H1 (cell line): Measurements from ENCODE around the gene ZNF407. TPM values are rescaled to one million over a fixed set of nuclear protein-coding genes. Genes with fewer than 3 reads are reported as not detected.

Experiments
- GTF2F1 ChIP-seq: IDR thresholded peaks from 2 replicates; pipeline ENCODE4 v1.6.1; 2012; ENCODE audit warnings: low read depth, low read length, improper control_type of control experiment, borderline replicate concordance
- HDAC6 ChIP-seq: IDR thresholded peaks from one replicate; pipeline ENCODE4 v1.7.1; 2012; ENCODE audit warnings: low read depth, mild to moderate bottlenecking, inconsistent platforms, low read length, moderate library complexity
- SIX5 ChIP-seq: IDR thresholded peaks from 2 replicates; pipeline ENCODE4 v1.6.1; 2011; ENCODE audit warnings: mild to moderate bottlenecking, low read depth, low read length
- TBP ChIP-seq: IDR thresholded peaks from 2 replicates; pipeline ENCODE4 v1.6.1; 2011; ENCODE audit warnings: low read depth, low read length, improper control_type of control experiment
- polyA plus RNA-seq, 7 experiments: library from polyadenylated mRNA; depleted of rRNA in 3 of 7; stranded (reverse) in 5 of 7; unstranded in 2 of 7; fragments of >200 nt in 5 of 7; fragments of 200-250 nt in 2 of 7; gene quantifications; 1 replicate in 5 of 7; 2 replicates in 1 of 7; 4 replicates in 1 of 7; pipeline versions ENCODE4 v1.2.1 to v1.2.3, GENCODE V29; 2011 to 2013; ENCODE audit warnings: missing spikeins in 2 of 7, mixed read lengths in 2 of 7
- total RNA-seq: library from RNA; stranded (reverse); fragmentation: NEBNext Ultra II Directional; extraction: Animal tissue kit (Norgen Biotek cat#: 25700); gene quantifications from 2 replicates; pipeline ENCODE4 v1.2.1, GENCODE V29; 2021

Gene ZNF407
- total and polyA plus RNA-seq, 2 of the 8 experiments (the other 6 are each of a cell fraction or from before 2014, with no cell fraction given): 1.5 to 6.8 TPM

- TF ChIP-seq GTF2F1 (no peak), HDAC6 (no peak), SIX5 (no peak), TBP (no peak)
Observed at GRCh38 chr18:74789078-74789477, 191.4 kb downstream of the ZNF407 start (continued).
